H1 (cell line): ENCODE data around the gene SMG9. TPM values are rescaled to one million over a fixed set of nuclear protein-coding genes. Genes with fewer than 3 reads are reported as not detected.

Experiments used
- CTCF ChIA-PET: fragments of 300-600 bp; sonication (Branson Sonifier 250); formaldehyde crosslinking; loops from one replicate; lab custom pipeline; 2021; ENCODE audit not compliant: partially characterized antibody; lab: Charles Lee
- POLR2A ChIA-PET: fragments of 300-600 bp; sonication (Branson Sonifier 250); formaldehyde crosslinking; loops from one replicate; lab custom pipeline; 2021; ENCODE audit warnings: inconsistent platforms; ENCODE audit not compliant: partially characterized antibody; lab: Charles Lee
- DNase-seq, 2 experiments: peaks; one replicate each; pipeline versions ENCODE4 v3.0.0 to v3.0.0-alpha.2; 2010 to 2022; ENCODE audit warnings: low spot score in 2 of 2, low read depth in 1 of 2, mixed read lengths in 1 of 2
- FAIRE-seq: peaks from 2 replicates; lab custom pipeline; 2011; peaks lifted over from hg19 to GRCh38; lab: Jason Lieb, UNC
- H2AFZ ChIP-seq: 2 replicates; pipeline ENCODE4 v1.8.1; 2012; ENCODE audit warnings: low read length, inconsistent platforms
- H2AK5ac ChIP-seq: 2 replicates; pipeline ENCODE4 v1.6.1; 2013; ENCODE audit warnings: low read depth, low read length
- H2BK120ac ChIP-seq: replicated peaks from 2 replicates; pipeline ENCODE3; 2013; ENCODE audit warnings: low read depth, low read length, inconsistent platforms
- H2BK12ac ChIP-seq: 2 replicates; pipeline ENCODE4 v1.6.1; 2013; ENCODE audit warnings: low read depth, low read length
- H2BK15ac ChIP-seq: 2 replicates; pipeline ENCODE4 v1.6.1; 2013; ENCODE audit warnings: low read length
- H2BK20ac ChIP-seq: 2 replicates; pipeline ENCODE4 v1.6.1; 2013; ENCODE audit warnings: low read length
- H2BK5ac ChIP-seq: 2 replicates; pipeline ENCODE4 v1.6.1; 2013; ENCODE audit warnings: low read depth, low read length
- H3K14ac ChIP-seq: 2 replicates; pipeline ENCODE4 v1.6.1; 2013; ENCODE audit warnings: inconsistent platforms; ENCODE audit not compliant: insufficient read length
- H3K18ac ChIP-seq: 2 replicates; pipeline ENCODE4 v1.6.1; 2013; ENCODE audit warnings: low read length; ENCODE audit errors: extremely low read depth
- H3K23ac ChIP-seq: 2 replicates; pipeline ENCODE4 v1.6.1; 2013; ENCODE audit warnings: inconsistent platforms; ENCODE audit not compliant: insufficient read length
- H3K23me2 ChIP-seq: 2 replicates; pipeline ENCODE4 v1.6.1; 2013; ENCODE audit warnings: low read depth, low read length
- H3K27ac ChIP-seq: 2 replicates; pipeline ENCODE4 v1.6.1; 2011; ENCODE audit warnings: low read depth, low read length, inconsistent platforms
- H3K27me3 ChIP-seq, 4 experiments: replicated peaks in 1 of 4; 1 replicate in 1 of 4; 2 replicates in 3 of 4; pipeline versions ENCODE4 v1.6.1 to v1.8.1; 2011 to 2013; ENCODE audit warnings: low read length in 3 of 4, mild to moderate bottlenecking in 3 of 4, inconsistent platforms in 2 of 4, mixed read lengths in 2 of 4, moderate library complexity in 1 of 4; ENCODE audit not compliant: control insufficient read depth in 3 of 4, insufficient read depth in 3 of 4; ENCODE audit errors: extremely low read depth in 1 of 4
- H3K36me3 ChIP-seq, 4 experiments: 2 replicates each; pipeline versions ENCODE4 v1.6.1 to v1.8.1; 2011 to 2013; ENCODE audit warnings: mild to moderate bottlenecking in 4 of 4, low read length in 3 of 4, moderate library complexity in 2 of 4, control low read depth in 1 of 4, inconsistent platforms in 1 of 4; ENCODE audit not compliant: insufficient read depth in 4 of 4, control insufficient read depth in 2 of 4
- H3K4ac ChIP-seq: replicated peaks from 2 replicates; pipeline ENCODE3; 2013; ENCODE audit warnings: low read length, low read depth, mixed read lengths, inconsistent platforms; ENCODE audit not compliant: insufficient read length
- H3K4me1 ChIP-seq, 4 experiments: replicated peaks in 1 of 4; 1 replicate in 1 of 4; 2 replicates in 3 of 4; pipeline versions ENCODE4 v1.6.1 to v1.8.1; 2011 to 2013; ENCODE audit warnings: low read length in 3 of 4, inconsistent platforms in 2 of 4, mixed read lengths in 1 of 4; ENCODE audit not compliant: insufficient read depth in 4 of 4, control insufficient read depth in 3 of 4
- H3K4me2 ChIP-seq, 2 experiments: 2 replicates each; pipeline versions ENCODE4 v1.6.1 to v1.8.1; 2011 to 2013; ENCODE audit warnings: low read depth in 2 of 2, low read length in 2 of 2, control low read depth in 1 of 2, inconsistent platforms in 1 of 2, mild to moderate bottlenecking in 1 of 2; ENCODE audit not compliant: insufficient read depth in 1 of 2
- H3K4me3 ChIP-seq, 4 experiments: fragments of 200-600, 300-600 bp in 1 of 4; sonication (generic), shearing (Covaris generic), sonication (Bioruptor Twin) in 1 of 4; 2 replicates each; pipeline versions ENCODE4 v1.5.1 to v1.8.1; 2011 to 2016; ENCODE audit warnings: low read length in 4 of 4, low read depth in 3 of 4, control low read depth in 2 of 4, inconsistent platforms in 2 of 4, mild to moderate bottlenecking in 2 of 4, mixed read lengths in 1 of 4, moderate library complexity in 1 of 4; ENCODE audit not compliant: insufficient read depth in 2 of 4; ENCODE audit errors: extremely low read depth in 1 of 4
- H3K56ac ChIP-seq: replicated peaks from 2 replicates; pipeline ENCODE3; 2013; ENCODE audit warnings: low read depth, mild to moderate bottlenecking, mixed read lengths, low read length, inconsistent platforms; ENCODE audit not compliant: insufficient read length
- H3K79me1 ChIP-seq: 2 replicates; pipeline ENCODE4 v1.6.1; 2013; ENCODE audit warnings: low read depth, low read length, control low read depth
- H3K79me2 ChIP-seq, 2 experiments: 2 replicates each; pipeline versions ENCODE4 v1.6.1 to v1.8.1; 2012 to 2013; ENCODE audit warnings: low read length in 2 of 2, mild to moderate bottlenecking in 2 of 2, inconsistent platforms in 1 of 2; ENCODE audit not compliant: insufficient read depth in 2 of 2, control insufficient read depth in 1 of 2
- H3K9ac ChIP-seq, 4 experiments: replicated peaks in 1 of 4; 1 replicate in 1 of 4; 2 replicates in 3 of 4; pipeline versions ENCODE4 v1.6.1 to v1.8.1; 2011 to 2013; ENCODE audit warnings: low read depth in 3 of 4, low read length in 3 of 4, control low read depth in 2 of 4, mild to moderate bottlenecking in 2 of 4, moderate library complexity in 2 of 4, inconsistent platforms in 1 of 4; ENCODE audit errors: extremely low read depth in 1 of 4
- H3K9me3 ChIP-seq, 2 experiments: 2 replicates each; pipeline versions ENCODE4 v1.6.1 to v1.8.1; 2012 to 2013; ENCODE audit warnings: mild to moderate bottlenecking in 2 of 2, moderate library complexity in 2 of 2, control low read depth in 1 of 2, inconsistent platforms in 1 of 2, low read depth in 1 of 2, low read length in 1 of 2, mixed read lengths in 1 of 2; ENCODE audit not compliant: insufficient read depth in 2 of 2
- H4K20me1 ChIP-seq, 2 experiments: replicated peaks in 1 of 2; 2 replicates each; pipeline versions ENCODE3 to v1.8.1; 2011 to 2013; ENCODE audit warnings: inconsistent platforms in 2 of 2, low read length in 2 of 2, mild to moderate bottlenecking in 1 of 2; ENCODE audit not compliant: insufficient read depth in 2 of 2, control insufficient read depth in 1 of 2
- H4K5ac ChIP-seq: 2 replicates; pipeline ENCODE4 v1.6.1; 2013; ENCODE audit warnings: low read length, low read depth, mixed read lengths, inconsistent platforms; ENCODE audit not compliant: insufficient read length
- H4K8ac ChIP-seq: 2 replicates; pipeline ENCODE4 v1.8.0; 2013; ENCODE audit warnings: mild to moderate bottlenecking, moderate library complexity, low read length, inconsistent platforms; ENCODE audit not compliant: insufficient read depth; ENCODE audit errors: extremely low read depth
- H4K91ac ChIP-seq: replicated peaks from 2 replicates; pipeline ENCODE3; 2013; ENCODE audit warnings: low read length, mixed read lengths, inconsistent platforms; ENCODE audit not compliant: insufficient read length
- KDM1A ChIP-seq: fragments of 200-600, 300-600 bp; sonication (generic); IDR thresholded peaks from 2 replicates; pipeline ENCODE4 v1.7.1; 2016; ENCODE audit warnings: mild to moderate bottlenecking, low read length, borderline replicate concordance
- TAF1 ChIP-seq: IDR thresholded peaks from 2 replicates; pipeline ENCODE4 v1.6.1; 2011; ENCODE audit warnings: mild to moderate bottlenecking, low read depth, low read length
- WGBS, 2 experiments: shearing (Covaris generic) in 1 of 2; methylation state at CpG; one replicate each; pipeline versions ENCODE4 v1.1.6 to v1.1.7; 2013 to 2015; ENCODE audit warnings: low lambda C conversion rate in 2 of 2, mixed read lengths in 2 of 2, inconsistent platforms in 1 of 2, low coverage in 1 of 2, missing lambda C conversion rate in 1 of 2; ENCODE audit not compliant: insufficient replicate concordance in 2 of 2, insufficient coverage in 1 of 2, insufficient read length in 1 of 2; ENCODE audit errors: extremely low coverage in 1 of 2, missing lambda C conversion rate in 1 of 2; 5-methylcytosine and 5-hydroxymethylcytosine counted together
- polyA plus RNA-seq, 7 experiments: library from polyadenylated mRNA; depleted of rRNA in 3 of 7; stranded (reverse) in 5 of 7; unstranded in 2 of 7; fragments of >200 nt in 5 of 7; fragments of 200-250 nt in 2 of 7; gene quantifications; 1 replicate in 5 of 7; 2 replicates in 1 of 7; 4 replicates in 1 of 7; pipeline versions ENCODE4 v1.2.1 to v1.2.3, GENCODE V29; 2011 to 2013; ENCODE audit warnings: missing spikeins in 2 of 7, mixed read lengths in 2 of 7
- total RNA-seq: library from RNA; stranded (reverse); fragmentation: NEBNext Ultra II Directional; extraction: Animal tissue kit (Norgen Biotek cat#: 25700); gene quantifications from 2 replicates; pipeline ENCODE4 v1.2.1, GENCODE V29; 2021

Gene SMG9
- total and polyA plus RNA-seq, 2 of the 8 experiments (the other 6 are each of a cell fraction or from before 2014, with no cell fraction given): 20.4 to 28.7 TPM

- Histone ChIP-seq H3K4me3 (no peak overlapping the region), H3K23ac (no peak overlapping the region), H3K4me1 (peaks cover 0 to 2% (median 0%) of the 10 kb centered on the region in 4 experiments; a peak in 2 of 7 replicates), H3K23me2 (no peaks in the 10 kb centered on the region), H2BK20ac (no peak overlapping the region), H2BK15ac (no peak overlapping the region), H4K91ac (no peak overlapping the region), H3K27ac (no peak overlapping the region), H3K9ac (no peak overlapping the region), H2BK120ac (no peak overlapping the region), H2BK5ac (no peak overlapping the region), H3K4ac (no peak overlapping the region), H4K8ac (no peak overlapping the region), H3K27me3 (no peaks in the 10 kb centered on the region), H2BK12ac (no peak overlapping the region), H3K79me1 (no peaks in the 10 kb centered on the region), H2AK5ac (no peak overlapping the region), H3K9me3 (no peaks in the 10 kb centered on the region), H3K18ac (no peak overlapping the region), H3K14ac (no peak overlapping the region), H4K5ac (no peak overlapping the region), H3K4me2 (no peak overlapping the region), H4K20me1 (no peaks in the 10 kb centered on the region), H3K79me2 (no peaks in the 10 kb centered on the region), H2AFZ (no peak overlapping the region), H3K56ac (no peak overlapping the region), H3K36me3 (no peaks in the 10 kb centered on the region)
- WGBS, 2 experiments: 93% methylated on average over 1 of the region's 1 CpG; no CpG with 5 or more reads in 1 of the 2 experiments
- FAIRE-seq (no peak), DNase-seq (no peak)
- ChIA-PET CTCF (interaction anchor here (0.9 to 1.1 kb wide), 2 partner anchors 42 to 82 kb away, joined by 3 to 4 read pairs; no protein-coding TSS in a partner anchor), POLR2A (interaction anchor here (1.2 kb wide), 1 partner anchor 9 kb away, joined by 3 read pairs; no protein-coding TSS in a partner anchor)
- TF ChIP-seq KDM1A (no peak), TAF1 (no peak)
These were observed 70.4 kb downstream of the SMG9 start for GRCh38 chr19:43684326-43684725.
